Astrocyte (in vitro differentiated cells and primary cell): ENCODE measurements around the gene TMA7B. TPM values are rescaled to one million over a fixed set of nuclear protein-coding genes. Genes with fewer than 3 reads are reported as not detected.

ENCODE experiments used
- DNase-seq: peaks from one replicate; pipeline ENCODE4 v3.0.0-alpha.2; 2010; ENCODE audit warnings: low read depth
- FAIRE-seq: peaks from 2 replicates; lab custom pipeline; 2011; peaks lifted over from hg19 to GRCh38; lab: Jason Lieb, UNC
- H2AFZ ChIP-seq: 2 replicates; pipeline ENCODE4 v1.6.0; 2012; ENCODE audit warnings: low read depth, low read length, inconsistent platforms
- H3K27ac ChIP-seq: 2 replicates; pipeline ENCODE4 v1.5.1; 2011; ENCODE audit warnings: low read depth, low read length, inconsistent platforms
- H3K27me3 ChIP-seq: 2 replicates; pipeline ENCODE4 v1.6.0; 2011; ENCODE audit warnings: low read length, inconsistent platforms; ENCODE audit not compliant: insufficient read depth
- H3K36me3 ChIP-seq: 2 replicates; pipeline ENCODE4 v1.5.1; 2011; ENCODE audit warnings: low read length, inconsistent platforms; ENCODE audit not compliant: insufficient read depth
- H3K4me1 ChIP-seq: 2 replicates; pipeline ENCODE4 v1.5.1; 2011; ENCODE audit warnings: low read length, inconsistent platforms; ENCODE audit not compliant: insufficient read depth
- H3K4me2 ChIP-seq: 2 replicates; pipeline ENCODE4 v1.6.0; 2012; ENCODE audit warnings: low read length, inconsistent platforms
- H3K4me3 ChIP-seq: 2 replicates; pipeline ENCODE4 v1.5.1; 2011; ENCODE audit warnings: low read depth, mild to moderate bottlenecking, low read length, inconsistent platforms; ENCODE audit not compliant: insufficient read depth
- H3K79me2 ChIP-seq: 2 replicates; pipeline ENCODE4 v1.6.0; 2012; ENCODE audit warnings: mild to moderate bottlenecking, low read length, inconsistent platforms; ENCODE audit not compliant: insufficient read depth
- H3K9ac ChIP-seq: 2 replicates; pipeline ENCODE4 v1.6.0; 2012; ENCODE audit warnings: mild to moderate bottlenecking, low read length, inconsistent platforms
- H3K9me3 ChIP-seq: 2 replicates; pipeline ENCODE4 v1.5.1; 2012; ENCODE audit warnings: low read depth, mild to moderate bottlenecking, low read length, inconsistent platforms; ENCODE audit not compliant: insufficient read depth
- H4K20me1 ChIP-seq: 2 replicates; pipeline ENCODE4 v1.6.0; 2012; ENCODE audit warnings: low read length, inconsistent platforms; ENCODE audit not compliant: insufficient read depth
- H3K27ac Mint-ChIP-seq: one replicate; pipeline ENCODE4 v1.8.0; 2021; ENCODE audit warnings: mild to moderate bottlenecking, mixed read lengths; ENCODE audit not compliant: unreplicated experiment
- H3K27me3 Mint-ChIP-seq: one replicate; pipeline ENCODE4 v1.8.0; 2021; ENCODE audit warnings: low read depth, mixed read lengths; ENCODE audit not compliant: unreplicated experiment
- H3K36me3 Mint-ChIP-seq: one replicate; pipeline ENCODE4 v1.8.0; 2021; ENCODE audit warnings: low read depth, mixed read lengths; ENCODE audit not compliant: unreplicated experiment
- H3K4me1 Mint-ChIP-seq: one replicate; pipeline ENCODE4 v1.8.0; 2021; ENCODE audit warnings: low read depth, mixed read lengths; ENCODE audit not compliant: unreplicated experiment
- H3K4me3 Mint-ChIP-seq: one replicate; pipeline ENCODE4 v1.8.0; 2021; ENCODE audit warnings: mild to moderate bottlenecking, moderate library complexity, mixed read lengths; ENCODE audit not compliant: unreplicated experiment
- H3K9me3 Mint-ChIP-seq: one replicate; pipeline ENCODE4 v1.8.0; 2021; ENCODE audit warnings: mild to moderate bottlenecking, mixed read lengths; ENCODE audit not compliant: unreplicated experiment
- CTCF ChIP-seq: IDR thresholded peaks from 2 replicates; pipeline ENCODE4 v1.5.1; 2011; ENCODE audit warnings: low read depth, mild to moderate bottlenecking, inconsistent platforms, low read length, moderate library complexity; ENCODE audit not compliant: insufficient read depth
- EZH2 ChIP-seq: IDR thresholded peaks from 2 replicates; pipeline ENCODE4 v1.6.1; 2012; ENCODE audit warnings: mild to moderate bottlenecking, low read length, inconsistent platforms; ENCODE audit not compliant: insufficient read depth
- total RNA-seq: library from RNA; stranded (reverse); gene quantifications from 2 replicates; pipeline ENCODE4 v1.2.1, GENCODE V29; 2021

TMA7B gene
- total RNA-seq, 1 donor from 2014 or later = not detected

GRCh38 chr22:40009951-40010671, 49.9 kb downstream of the TMA7B start:
- no peaks in the 10 kb centered on the region for H3K79me2 ChIP-seq
- peak overlapping the region; percentile 20 for H2AFZ ChIP-seq
- peaks cover 1% of the 10 kb centered on the region for H3K9me3 Mint-ChIP-seq
- H3K27ac Mint-ChIP-seq = peak overlapping the region; percentile 68
- peaks cover 15% of the 10 kb centered on the region for H3K27me3 Mint-ChIP-seq
- no peaks in the 10 kb centered on the region for H4K20me1 ChIP-seq
- peaks cover 18% of the 10 kb centered on the region for H3K27me3 ChIP-seq
- no peaks in the 10 kb centered on the region for H3K9me3 ChIP-seq
- DNase-seq (no peak), FAIRE-seq (no peak)
- H3K4me2 ChIP-seq = peak overlapping the region; percentile 37
- no peaks in the 10 kb centered on the region for H3K36me3 ChIP-seq
- no peak overlapping the region for H3K4me3 Mint-ChIP-seq
- peaks cover 21% of the 10 kb centered on the region for H3K4me1 ChIP-seq
- no peak overlapping the region for H3K27ac ChIP-seq
- TF ChIP-seq EZH2 = no peak
- TF ChIP-seq CTCF = no peak
- no peaks in the 10 kb centered on the region for H3K36me3 Mint-ChIP-seq
- no peak overlapping the region for H3K4me3 ChIP-seq
- peaks cover 27% of the 10 kb centered on the region for H3K4me1 Mint-ChIP-seq
- no peak overlapping the region for H3K9ac ChIP-seq

- H3K27me3 Mint-ChIP-seq = peaks cover 14% of the 10 kb centered on the region
- H2AFZ ChIP-seq = no peak overlapping the region
- DNase-seq (no peak), FAIRE-seq (no peak)
- no peak overlapping the region for H3K4me2 ChIP-seq
- H3K27ac ChIP-seq = no peak overlapping the region
- H3K27me3 ChIP-seq = peaks cover 18% of the 10 kb centered on the region
- no peaks in the 10 kb centered on the region for H3K9me3 Mint-ChIP-seq
- H3K9me3 ChIP-seq = no peaks in the 10 kb centered on the region
- H3K4me1 ChIP-seq = peaks cover 21% of the 10 kb centered on the region
- no peak for TF ChIP-seq CTCF
- TF ChIP-seq EZH2 = peak; percentile 2
- no peaks in the 10 kb centered on the region for H3K79me2 ChIP-seq
- no peak overlapping the region for H3K4me3 ChIP-seq
- no peak overlapping the region for H3K9ac ChIP-seq
- H3K36me3 ChIP-seq = no peaks in the 10 kb centered on the region
- no peaks in the 10 kb centered on the region for H4K20me1 ChIP-seq
- no peak overlapping the region for H3K27ac Mint-ChIP-seq
- H3K4me3 Mint-ChIP-seq = no peak overlapping the region
- peaks cover 33% of the 10 kb centered on the region for H3K4me1 Mint-ChIP-seq
- no peaks in the 10 kb centered on the region for H3K36me3 Mint-ChIP-seq
Observed at GRCh38 chr22:40010746-40011145, 50.5 kb downstream of the TMA7B start.

Other genes with a start within 250 kb of the TMA7B start
- gene ENTHD1, start 66.6 kb upstream of the TMA7B start, total RNA-seq = not detected in 2 replicates
- 0.23 and 1.2 TPM in 2 replicates for gene GRAP2, start 59.3 kb upstream of the TMA7B start, total RNA-seq
- 0.79 and 0.82 TPM in 2 replicates for gene FAM83F, start 34.6 kb downstream of the TMA7B start, total RNA-seq
- gene TNRC6B, start 217.5 kb downstream of the TMA7B start, total RNA-seq = 45.2 and 51.2 TPM in 2 replicates